Neural progenitor cell (in vitro differentiated cells): ENCODE data around the gene HUWE1. TPM values are rescaled to one million over a fixed set of nuclear protein-coding genes. Genes with fewer than 3 reads are reported as not detected.

ENCODE experiments used
- DNase-seq: peaks from one replicate; pipeline ENCODE4 v3.0.0-alpha.2; 2016; ENCODE audit warnings: low spot score
- H2AFZ ChIP-seq: fragments of 200-600 bp; sonication (generic); replicated peaks from 2 replicates; pipeline ENCODE4 v1.6.1; 2016; ENCODE audit warnings: antibody characterized with exemption
- H3F3A ChIP-seq: fragments of 200-600 bp; sonication (generic); 2 replicates; pipeline ENCODE4 v1.6.1; 2016; ENCODE audit warnings: antibody characterized with exemption, low read depth
- H3K27ac ChIP-seq: fragments of 200-600 bp; sonication (generic); 2 replicates; pipeline ENCODE4 v1.5.1; 2016; ENCODE audit warnings: mild to moderate bottlenecking
- H3K27me3 ChIP-seq: fragments of 200-600 bp; sonication (generic); 2 replicates; pipeline ENCODE4 v1.6.1; 2016; ENCODE audit warnings: mild to moderate bottlenecking, moderate library complexity
- H3K36me3 ChIP-seq: fragments of 200-600 bp; sonication (generic); 2 replicates; pipeline ENCODE4 v1.5.1; 2016
- H3K4me1 ChIP-seq: fragments of 200-600 bp; sonication (generic); 2 replicates; pipeline ENCODE4 v1.6.1; 2016; ENCODE audit warnings: mixed run types
- H3K4me2 ChIP-seq: fragments of 200-600 bp; sonication (generic); 2 replicates; pipeline ENCODE4 v1.6.1; 2016
- H3K4me3 ChIP-seq: fragments of 200-600 bp; sonication (generic); 2 replicates; pipeline ENCODE4 v1.5.1; 2016
- H3K79me2 ChIP-seq: fragments of 200-600 bp; sonication (generic); 2 replicates; pipeline ENCODE4 v1.6.1; 2016; ENCODE audit warnings: low read depth
- H3K9ac ChIP-seq: fragments of 200-600 bp; sonication (generic); 2 replicates; pipeline ENCODE4 v1.6.1; 2016
- H3K9me3 ChIP-seq: fragments of 200-600 bp; sonication (generic); 2 replicates; pipeline ENCODE4 v1.5.1; 2016; ENCODE audit warnings: low read depth
- H4K20me1 ChIP-seq: fragments of 200-600 bp; sonication (generic); 2 replicates; pipeline ENCODE4 v1.6.1; 2016; ENCODE audit warnings: low read depth
- H3K27ac Mint-ChIP-seq: 3 replicates; pipeline ENCODE4 v1.8.0; 2021; ENCODE audit warnings: mixed read lengths
- H3K27me3 Mint-ChIP-seq: 2 replicates; pipeline ENCODE4 v1.8.0; 2022; ENCODE audit warnings: low read depth, mild to moderate bottlenecking, inconsistent platforms, moderate library complexity, mixed read lengths; ENCODE audit not compliant: insufficient read depth
- H3K36me3 Mint-ChIP-seq: 3 replicates; pipeline ENCODE4 v1.8.0; 2021; ENCODE audit warnings: mixed read lengths
- H3K4me1 Mint-ChIP-seq: 3 replicates; pipeline ENCODE4 v1.8.0; 2021; ENCODE audit warnings: mixed read lengths
- H3K4me3 Mint-ChIP-seq: 3 replicates; pipeline ENCODE4 v1.8.0; 2021; ENCODE audit warnings: mild to moderate bottlenecking, moderate library complexity, mixed read lengths
- H3K9me3 Mint-ChIP-seq: 3 replicates; pipeline ENCODE4 v1.8.0; 2020; ENCODE audit warnings: mixed read lengths
- EZH2 ChIP-seq: fragments of 200-600 bp; sonication (generic); IDR thresholded peaks from 2 replicates; pipeline ENCODE4 v1.6.1; 2017; ENCODE audit warnings: antibody characterized with exemption, mild to moderate bottlenecking, moderate library complexity
- EZH2phosphoT487 ChIP-seq: fragments of 200-600 bp; sonication (generic); IDR thresholded peaks from 2 replicates; pipeline ENCODE4 v1.6.1; 2017; ENCODE audit warnings: antibody characterized with exemption
- total RNA-seq: library from RNA; depleted of rRNA; stranded (reverse); fragments of >200 nt; gene quantifications from 2 replicates; pipeline ENCODE4 v1.2.3, GENCODE V29; 2015; ENCODE audit warnings: low replicate concordance
- TF ChIP-seq, protein P1 (sequence below): fragments of 200-600 bp; sonication (generic); IDR thresholded peaks from 2 replicates; pipeline ENCODE4 v1.5.1; 2017; ENCODE audit warnings: antibody characterized with exemption, mild to moderate bottlenecking

HUWE1 gene
- total RNA-seq, 1 donor from 2014 or later = 149 TPM

DNA sequence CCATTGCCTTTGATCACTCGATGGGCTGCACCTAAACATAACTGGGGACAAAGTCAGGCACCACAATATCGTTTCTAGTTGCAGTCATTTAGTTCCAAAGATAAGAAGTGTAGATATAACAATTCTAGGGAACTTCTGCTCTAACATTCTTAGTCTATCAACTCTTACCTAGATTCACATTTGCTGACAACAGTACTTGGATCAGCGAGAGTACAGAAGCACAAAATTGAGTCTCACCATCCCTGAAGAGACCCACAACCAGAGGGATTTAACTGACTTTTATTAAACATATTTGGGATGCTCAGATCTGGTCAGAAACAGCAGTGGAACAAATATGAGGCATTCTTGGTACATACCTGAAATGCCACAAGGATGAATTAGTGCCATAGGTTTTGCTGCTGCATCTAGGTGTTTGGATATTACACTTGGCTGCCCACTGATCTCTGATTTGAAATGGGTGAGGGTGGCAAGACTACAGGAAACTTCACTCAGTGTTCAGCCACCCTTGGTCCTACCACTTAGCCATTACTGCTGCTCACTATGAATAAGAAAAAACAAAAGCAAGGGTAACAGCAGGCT is 28.9 kb upstream of the HUWE1 start:
- no peak overlapping the region for H3K4me3 ChIP-seq
- no peak overlapping the region for H2AFZ ChIP-seq
- no peak overlapping the region for H3K4me2 ChIP-seq
- no peak for DNase-seq
- H3K4me1 ChIP-seq = no peaks in the 10 kb centered on the region
- no peak overlapping the region for H3K27ac Mint-ChIP-seq
- H3K27me3 ChIP-seq = no peaks in the 10 kb centered on the region
- H3K27me3 Mint-ChIP-seq = no peaks in the 10 kb centered on the region
- no peaks in the 10 kb centered on the region for H4K20me1 ChIP-seq
- H3F3A ChIP-seq = no peaks in the 10 kb centered on the region
- peaks cover 4% of the 10 kb centered on the region for H3K4me1 Mint-ChIP-seq
- no peaks in the 10 kb centered on the region for H3K79me2 ChIP-seq
- H3K9ac ChIP-seq = no peak overlapping the region
- peaks cover 15% of the 10 kb centered on the region for H3K9me3 Mint-ChIP-seq
- H3K4me3 Mint-ChIP-seq = no peak overlapping the region
- no peaks in the 10 kb centered on the region for H3K9me3 ChIP-seq
- H3K27ac ChIP-seq = no peak overlapping the region
- no peaks in the 10 kb centered on the region for H3K36me3 Mint-ChIP-seq
- no peaks in the 10 kb centered on the region for H3K36me3 ChIP-seq
- TF ChIP-seq EZH2 (no peak), EZH2phosphoT487 (no peak)
- TF ChIP-seq, protein P1, sequence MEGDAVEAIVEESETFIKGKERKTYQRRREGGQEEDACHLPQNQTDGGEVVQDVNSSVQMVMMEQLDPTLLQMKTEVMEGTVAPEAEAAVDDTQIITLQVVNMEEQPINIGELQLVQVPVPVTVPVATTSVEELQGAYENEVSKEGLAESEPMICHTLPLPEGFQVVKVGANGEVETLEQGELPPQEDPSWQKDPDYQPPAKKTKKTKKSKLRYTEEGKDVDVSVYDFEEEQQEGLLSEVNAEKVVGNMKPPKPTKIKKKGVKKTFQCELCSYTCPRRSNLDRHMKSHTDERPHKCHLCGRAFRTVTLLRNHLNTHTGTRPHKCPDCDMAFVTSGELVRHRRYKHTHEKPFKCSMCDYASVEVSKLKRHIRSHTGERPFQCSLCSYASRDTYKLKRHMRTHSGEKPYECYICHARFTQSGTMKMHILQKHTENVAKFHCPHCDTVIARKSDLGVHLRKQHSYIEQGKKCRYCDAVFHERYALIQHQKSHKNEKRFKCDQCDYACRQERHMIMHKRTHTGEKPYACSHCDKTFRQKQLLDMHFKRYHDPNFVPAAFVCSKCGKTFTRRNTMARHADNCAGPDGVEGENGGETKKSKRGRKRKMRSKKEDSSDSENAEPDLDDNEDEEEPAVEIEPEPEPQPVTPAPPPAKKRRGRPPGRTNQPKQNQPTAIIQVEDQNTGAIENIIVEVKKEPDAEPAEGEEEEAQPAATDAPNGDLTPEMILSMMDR = no peak

DNA sequence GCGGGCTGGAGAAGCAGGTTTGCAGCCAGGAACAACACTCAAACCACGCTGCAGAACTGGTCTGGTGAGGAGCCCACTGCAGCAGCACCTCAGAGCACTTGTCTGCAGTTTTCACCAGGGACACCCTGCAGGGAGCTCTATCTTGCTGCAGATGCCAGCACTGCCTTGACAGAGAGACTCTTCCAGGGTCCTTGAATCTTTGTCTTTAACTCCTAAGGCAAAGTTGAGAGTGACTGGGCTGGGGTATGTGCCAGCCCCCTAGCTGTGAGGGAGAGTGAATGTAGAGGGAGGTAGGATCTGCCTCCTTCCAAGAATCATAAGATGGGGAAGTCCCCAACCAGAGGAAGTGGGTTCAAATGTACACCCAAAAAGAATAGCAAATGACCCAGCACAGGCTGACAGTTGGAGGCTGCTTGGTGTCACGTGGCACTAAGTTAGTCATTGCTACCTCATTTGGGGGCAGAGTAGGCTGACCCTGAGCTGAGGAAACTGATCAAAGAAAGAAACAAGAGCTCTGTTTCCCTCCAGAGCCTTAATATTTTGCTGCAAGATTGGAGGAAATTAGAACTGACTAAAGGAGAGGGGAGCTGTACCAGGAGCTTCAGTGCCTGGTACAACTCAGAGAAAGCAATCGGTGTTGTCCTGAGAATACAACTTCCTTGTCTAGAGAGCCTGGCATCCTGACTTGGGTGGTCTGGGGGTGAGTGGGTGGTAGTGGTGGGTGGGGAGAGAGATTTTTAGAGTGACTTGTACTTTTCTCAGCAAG is 28.2 kb upstream of the HUWE1 start:
- H3K9me3 Mint-ChIP-seq = peaks cover 14% of the 10 kb centered on the region
- no peak for TF ChIP-seq EZH2phosphoT487
- TF ChIP-seq, protein P1 = no peak
- TF ChIP-seq EZH2 = no peak
- DNase-seq = no peak
- Histone ChIP-seq H3K4me3 (no peak overlapping the region), H3K9me3 (no peaks in the 10 kb centered on the region), H3K79me2 (no peaks in the 10 kb centered on the region), H4K20me1 (no peaks in the 10 kb centered on the region), H2AFZ (no peak overlapping the region), H3F3A (no peaks in the 10 kb centered on the region), H3K36me3 (no peaks in the 10 kb centered on the region), H3K27me3 (no peaks in the 10 kb centered on the region), H3K9ac (no peak overlapping the region), H3K27ac (no peak overlapping the region), H3K4me1 (no peaks in the 10 kb centered on the region), H3K4me2 (no peak overlapping the region)
- no peaks in the 10 kb centered on the region for H3K27me3 Mint-ChIP-seq
- H3K4me1 Mint-ChIP-seq = peaks cover 4% of the 10 kb centered on the region
- no peak overlapping the region for H3K27ac Mint-ChIP-seq
- H3K36me3 Mint-ChIP-seq = no peaks in the 10 kb centered on the region
- no peak overlapping the region for H3K4me3 Mint-ChIP-seq

DNA sequence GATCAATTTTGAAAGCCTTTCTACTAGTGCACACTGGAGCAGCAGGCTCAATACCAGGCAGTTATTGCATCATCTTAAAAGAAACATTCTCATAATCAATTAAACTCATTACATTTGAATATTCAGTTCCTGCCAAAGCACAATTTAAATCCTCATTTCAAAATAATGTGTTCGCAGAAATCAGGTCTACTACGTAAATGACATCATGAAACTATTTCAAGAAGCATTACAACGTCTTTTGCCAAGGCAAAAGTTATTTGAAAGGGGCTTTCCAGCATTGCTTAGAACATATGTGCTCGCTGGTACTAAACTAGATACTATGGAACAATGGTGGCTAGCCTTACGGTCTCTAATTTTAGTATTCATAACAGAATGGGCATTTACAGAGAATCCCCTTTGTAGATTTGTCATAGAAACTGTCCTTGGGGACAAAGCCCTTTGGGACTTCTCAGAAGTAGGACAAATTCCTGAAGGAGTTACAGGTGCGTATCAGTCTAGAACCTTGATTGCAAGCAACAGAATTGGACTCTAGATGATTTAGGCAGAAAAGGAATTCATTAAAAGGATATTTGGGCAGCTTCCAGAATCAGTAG is 27.6 kb upstream of the HUWE1 start:
- H3K4me1 ChIP-seq = no peaks in the 10 kb centered on the region
- H3K27me3 ChIP-seq = no peaks in the 10 kb centered on the region
- TF ChIP-seq, protein P1 = no peak
- no peak for TF ChIP-seq EZH2
- TF ChIP-seq EZH2phosphoT487 = no peak
- Mint-ChIP-seq H3K9me3 (peaks cover 14% of the 10 kb centered on the region), H3K4me1 (peaks cover 4% of the 10 kb centered on the region), H3K27me3 (no peaks in the 10 kb centered on the region), H3K27ac (no peak overlapping the region), H3K36me3 (no peaks in the 10 kb centered on the region), H3K4me3 (no peak overlapping the region)
- H4K20me1 ChIP-seq = no peaks in the 10 kb centered on the region
- H2AFZ ChIP-seq = no peak overlapping the region
- H3K9me3 ChIP-seq = no peaks in the 10 kb centered on the region
- H3K4me3 ChIP-seq = no peak overlapping the region
- no peaks in the 10 kb centered on the region for H3F3A ChIP-seq
- no peak overlapping the region for H3K27ac ChIP-seq
- no peaks in the 10 kb centered on the region for H3K36me3 ChIP-seq
- no peak overlapping the region for H3K4me2 ChIP-seq
- DNase-seq = no peak
- H3K79me2 ChIP-seq = no peaks in the 10 kb centered on the region
- H3K9ac ChIP-seq = no peak overlapping the region
